HepG2 (cell line): ENCODE data around the gene CDK10. TPM values are rescaled to one million over a fixed set of nuclear protein-coding genes. Genes with fewer than 3 reads are reported as not detected.

Source experiments
- ATAC-seq: fragments of 200-7000 bp; cut with Tn5 transposase; 3 replicates; pipeline ENCODE4 v1.9.1; 2020; ENCODE audit warnings: mild to moderate bottlenecking, moderate library complexity
- BruUV-seq: library from RNA; stranded (reverse); fragments of 400-500 nt; replicated peaks from 2 replicates; lab custom pipeline; 2021; lab: Mats Ljungman, UMichigan
- CTCF ChIA-PET: fragments of 300-600 bp; formaldehyde crosslinking; extraction: SDS; loops from one replicate; lab custom pipeline; 2021; ENCODE audit warnings: low total read pairs, inconsistent platforms, low intra/inter-chr PET ratio; lab: Yijun Ruan, JAX
- POLR2A ChIA-PET: fragments of 350-600 bp; sonication (Branson Sonifier 250); formaldehyde crosslinking; loops from one replicate; lab custom pipeline; 2020; ENCODE audit warnings: antibody characterized with exemption, inconsistent platforms; lab: Yijun Ruan, JAX
- DNase-seq: peaks from one replicate; pipeline ENCODE4 v3.0.0-alpha.2; 2015; ENCODE audit warnings: low spot score
- FAIRE-seq: peaks from 3 replicates; lab custom pipeline; 2011; peaks lifted over from hg19 to GRCh38; lab: Jason Lieb, UNC
- H2AFZ ChIP-seq: one replicate; pipeline ENCODE4 v1.6.1; 2011; ENCODE audit warnings: low read length, inconsistent platforms
- H3K27ac ChIP-seq: fragments of 300-600 bp; 3 replicates; pipeline ENCODE4 v1.8.0; 2011; ENCODE audit warnings: mixed run types, mild to moderate bottlenecking, mixed read lengths, low read length, inconsistent platforms; ENCODE audit not compliant: insufficient read depth; ENCODE audit errors: extremely low read length
- H3K27me3 ChIP-seq, 2 experiments: fragments of 200-600 bp in 1 of 2; 2 replicates in 1 of 2; 3 replicates in 1 of 2; pipeline versions ENCODE4 v1.6.0 to v1.8.0; 2011; ENCODE audit warnings: low read length in 2 of 2, mild to moderate bottlenecking in 2 of 2, moderate library complexity in 2 of 2, inconsistent platforms in 1 of 2; ENCODE audit not compliant: insufficient read depth in 2 of 2, control insufficient read depth in 1 of 2
- H3K36me3 ChIP-seq, 2 experiments: fragments of 200-600 bp in 1 of 2; replicated peaks in 1 of 2; 2 replicates in 1 of 2; 3 replicates in 1 of 2; pipeline versions ENCODE4 v1.5.1 to v1.8.0; 2011; ENCODE audit warnings: low read length in 2 of 2, inconsistent platforms in 1 of 2; ENCODE audit not compliant: insufficient read depth in 2 of 2, control insufficient read depth in 1 of 2
- H3K4me1 ChIP-seq: 2 replicates; pipeline ENCODE4 v1.5.1; 2012; ENCODE audit warnings: low read length, inconsistent platforms; ENCODE audit not compliant: insufficient read depth
- H3K4me2 ChIP-seq: 2 replicates; pipeline ENCODE4 v1.6.0; 2011; ENCODE audit warnings: low read depth, low read length, inconsistent platforms
- H3K4me3 ChIP-seq, 3 experiments: fragments of 200-600 bp in 1 of 3; sonication (generic), shearing (Covaris generic) in 1 of 3; replicated peaks in 1 of 3; 2 replicates each; pipeline ENCODE4 v1.5.1; 2011 to 2016; ENCODE audit warnings: low read length in 3 of 3, inconsistent platforms in 2 of 3, low read depth in 2 of 3, mild to moderate bottlenecking in 2 of 3, control low read depth in 1 of 3, mixed read lengths in 1 of 3; ENCODE audit not compliant: insufficient read depth in 1 of 3
- H3K79me2 ChIP-seq: one replicate; pipeline ENCODE4 v1.6.1; 2011; ENCODE audit warnings: low read length, inconsistent platforms; ENCODE audit not compliant: insufficient read depth
- H3K9ac ChIP-seq: 2 replicates; pipeline ENCODE4 v1.6.0; 2011; ENCODE audit warnings: mild to moderate bottlenecking, low read depth, low read length, inconsistent platforms; ENCODE audit not compliant: insufficient read depth
- H3K9me3 ChIP-seq: 2 replicates; pipeline ENCODE4 v1.5.1; 2012; ENCODE audit warnings: mild to moderate bottlenecking, low read length
- H4K20me1 ChIP-seq: 2 replicates; pipeline ENCODE4 v1.6.0; 2011; ENCODE audit warnings: inconsistent platforms, mild to moderate bottlenecking, low read length, moderate library complexity; ENCODE audit not compliant: insufficient read depth
- CBX2 ChIP-seq, 2 experiments: fragments of 200-600 bp in 1 of 2; sonication (generic); formaldehyde crosslinking in 1 of 2; IDR thresholded peaks; 2 replicates each; pipeline versions ENCODE4 v1.7.0 to v1.8.1; 2018 to 2022; ENCODE audit warnings: low read depth in 2 of 2, low read length in 1 of 2, mild to moderate bottlenecking in 1 of 2, missing genetic modification reagents in 1 of 2
- CHD2 ChIP-seq: IDR thresholded peaks from 2 replicates; pipeline ENCODE4 v1.6.1; 2011; ENCODE audit warnings: low read depth, low read length, improper control_type of control experiment
- FOXK1 ChIP-seq: sonication (generic); formaldehyde crosslinking; IDR thresholded peaks from 2 replicates; pipeline ENCODE4 v1.4.0; 2020; ENCODE audit warnings: low read depth, missing genetic modification reagents, borderline replicate concordance
- FOXO1 ChIP-seq: sonication (generic); formaldehyde crosslinking; IDR thresholded peaks from 2 replicates; pipeline ENCODE4 v1.4.0; 2020; ENCODE audit warnings: missing genetic modification reagents
- NFYC ChIP-seq: IDR thresholded peaks from 2 replicates; pipeline ENCODE4 v1.6.1; 2016; ENCODE audit warnings: missing genetic modification reagents, missing compliant biosample characterization
- PHF21A ChIP-seq: sonication (generic); formaldehyde crosslinking; IDR thresholded peaks from 2 replicates; pipeline ENCODE4 v1.5.0; 2020; ENCODE audit warnings: mild to moderate bottlenecking, missing genetic modification reagents
- TBP ChIP-seq: sonication (generic); formaldehyde crosslinking; IDR thresholded peaks from 2 replicates; pipeline ENCODE4 v1.5.0; 2020; ENCODE audit warnings: missing genetic modification reagents
- TBX3 ChIP-seq: fragments of 450-650 bp; IDR thresholded peaks from 2 replicates; pipeline ENCODE4 v1.6.1; 2017; ENCODE audit warnings: antibody characterized with exemption, mild to moderate bottlenecking, inconsistent platforms, borderline replicate concordance
- ZKSCAN5 ChIP-seq: sonication (generic); formaldehyde crosslinking; IDR thresholded peaks from 2 replicates; pipeline ENCODE4 v1.5.1; 2020; ENCODE audit warnings: mild to moderate bottlenecking, missing genetic modification reagents
- ZMYM4 ChIP-seq: sonication (generic); formaldehyde crosslinking; IDR thresholded peaks from 2 replicates; pipeline ENCODE4 v1.8.1; 2023; ENCODE audit warnings: mild to moderate bottlenecking, missing genetic modification reagents
- ZNF30 ChIP-seq: sonication (generic); formaldehyde crosslinking; IDR thresholded peaks from 2 replicates; pipeline ENCODE4 v1.5.0; 2020; ENCODE audit warnings: mild to moderate bottlenecking, missing genetic modification reagents
- ZNF547 ChIP-seq: sonication (generic); formaldehyde crosslinking; IDR thresholded peaks from 2 replicates; pipeline ENCODE4 v1.5.1; 2020; ENCODE audit warnings: mild to moderate bottlenecking, missing genetic modification reagents
- ZSCAN12 ChIP-seq: sonication (generic); formaldehyde crosslinking; IDR thresholded peaks from 2 replicates; pipeline ENCODE4 v1.9.0; 2021; ENCODE audit warnings: mild to moderate bottlenecking, missing genetic modification reagents
- WGBS: methylation state at CpG from one replicate; pipeline ENCODE4 v1.1.6; 2017; ENCODE audit warnings: low lambda C conversion rate; 5-methylcytosine and 5-hydroxymethylcytosine counted together
- in situ Hi-C: cut with HindIII; loops from 2 replicates; pipeline ENCODE4 v1.10.0; 2017; ENCODE audit warnings: low pct_unique_long_range_greater_than_20kb; ENCODE audit not compliant: extremely low pct_ligation_motif_present
- intact Hi-C: fragments of 100-400 bp; cut with micrococcal nuclease; formaldehyde crosslinking; loops from one replicate; pipeline ENCODE4 v1.10.0; 2022; ENCODE audit not compliant: unreplicated experiment
- polyA plus RNA-seq, 8 experiments: library from polyadenylated mRNA; depleted of rRNA in 3 of 8; stranded (reverse) in 7 of 8; unstranded in 1 of 8; fragments of >200 nt; fragmentation: Illumina TruSeq in 4 of 8; extraction: Trizol in 4 of 8; gene quantifications; 2 replicates each; pipeline versions ENCODE4 v1.2.1 to v1.2.3, GENCODE V29; 2011 to 2016; ENCODE audit warnings: low read depth in 4 of 8, missing spikeins in 1 of 8, mixed read lengths in 1 of 8; ENCODE audit not compliant: insufficient read depth in 1 of 8
- total RNA-seq, 5 experiments: library from RNA; depleted of rRNA; stranded (reverse); fragments of >200 nt; fragmentation: Illumina TruSeq; extraction: Trizol; gene quantifications; 2 replicates each; pipeline ENCODE4 v1.2.3, GENCODE V29; 2016; ENCODE audit warnings: low read depth in 1 of 5
- TF ChIP-seq, protein P1 (sequence below): sonication (generic); formaldehyde crosslinking; IDR thresholded peaks from 2 replicates; pipeline ENCODE4 v1.5.1; 2020; ENCODE audit warnings: mild to moderate bottlenecking, missing genetic modification reagents, moderate library complexity
- TF ChIP-seq, protein P2 (sequence below): IDR thresholded peaks from 2 replicates; pipeline ENCODE4 v1.6.1; 2016; ENCODE audit warnings: missing genetic modification reagents, missing compliant biosample characterization

The CDK10 gene
- total and polyA plus RNA-seq, 2 of the 13 experiments (the other 11 are each of a cell fraction or from before 2014, with no cell fraction given) = 2.5 to 3.9 TPM

DNA sequence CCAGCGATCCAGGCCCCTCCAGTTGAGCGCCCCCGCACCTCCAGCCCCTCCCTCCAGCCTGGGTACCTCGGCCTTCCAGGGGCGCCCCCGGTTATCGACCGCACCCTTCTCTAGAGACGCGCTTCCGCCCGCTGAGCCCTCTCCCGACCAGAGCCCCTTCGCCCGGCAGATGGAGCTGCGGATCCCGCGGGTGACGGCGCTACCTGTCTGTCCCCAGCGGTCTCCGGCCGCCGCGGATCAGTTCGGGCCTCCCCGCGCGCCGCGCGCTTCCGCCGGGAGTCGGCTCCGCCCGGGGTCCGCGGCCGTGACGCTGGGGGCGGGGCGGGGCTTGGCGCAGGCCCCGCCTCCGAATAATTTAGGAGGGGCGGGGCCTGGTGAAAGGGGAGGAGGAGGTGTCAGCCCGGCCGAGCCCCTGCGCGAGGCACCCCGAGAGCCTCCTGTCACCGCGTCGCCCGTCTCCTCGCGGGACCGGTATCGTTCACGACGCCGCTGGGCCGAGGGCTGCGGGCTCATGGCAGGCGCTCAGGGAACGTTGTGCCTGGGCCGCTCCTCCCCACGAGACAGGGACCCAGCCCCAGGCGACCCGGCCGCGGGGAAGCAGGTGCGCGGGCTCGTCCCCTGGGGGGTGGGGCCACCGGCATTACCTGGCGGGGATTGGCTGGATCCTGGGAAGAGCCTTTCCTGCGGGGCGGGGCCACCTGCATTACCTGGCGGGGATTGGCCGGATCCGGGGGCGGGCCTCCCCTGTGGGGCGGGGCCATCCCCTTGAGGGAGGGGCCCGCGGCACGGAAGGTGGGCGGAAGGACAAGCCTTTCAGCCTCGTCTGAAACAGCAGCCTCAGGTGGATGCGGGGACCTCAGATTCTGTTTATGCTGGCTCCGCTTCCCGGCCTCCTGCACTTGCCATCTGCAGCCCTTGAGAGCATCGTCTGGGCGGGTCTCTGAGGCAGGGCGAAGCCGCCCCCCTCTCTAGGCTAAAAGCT lies 15.2 kb downstream of the CDK10 start, which contains the start of gene SPATA2L:
TSS of gene SPATA2L (minus strand) at position 281 of the 982 bp plus-strand sequence. CDS start 473 bp downstream, outside the sequence.
- Histone ChIP-seq H3K4me1 (peaks cover 29% of the 10 kb centered on the region), H3K27me3 (no peaks in the 10 kb centered on the region), H3K79me2 (peaks cover 2% of the 10 kb centered on the region), H2AFZ (no peak within 1 kb of the TSS), H3K4me2 (peak within 1 kb of the TSS; percentile 99), H3K36me3 (peaks cover 5 to 14% of the 10 kb centered on the region in 2 experiments; a peak in 2 of 5 replicates), H3K9ac (peak within 1 kb of the TSS; percentile 83), H4K20me1 (no peaks in the 10 kb centered on the region), H3K27ac (peak within 1 kb of the TSS; percentile 82), H3K9me3 (no peaks in the 10 kb centered on the region), H3K4me3 (peak within 1 kb of the TSS; percentile 71 to 89 (median 84))
- under 1% methylated on average over 59 of the region's 97 CpGs for WGBS
- POLR2A ChIA-PET = interaction anchor here (0.7 to 2.7 kb wide), 8 partner anchors 9 to 171 kb away, joined by 3 to 21 read pairs (median 4); partner anchors contain the start of genes CHMP1A, SPATA33, TCF25 and VPS9D1
- DNase-seq = peak; percentile 96
- CTCF ChIA-PET = interaction anchor here (1.4 kb wide), 1 partner anchor 14 kb away, joined by 3 read pairs; no protein-coding TSS in a partner anchor
- no TSS peak for BruUV-seq
- ATAC-seq = peak; percentile 68
- in situ Hi-C loops (loop anchor here (5.0 kb wide), 1 partner anchor 44 kb away; the partner anchor contains the start of genes CHMP1A and SPATA33), intact Hi-C loops (loop anchor here (2.0 to 10.0 kb wide), 4 partner anchors 15 to 216 kb away; partner anchors contain the start of genes CDK10, MC1R and SPIRE2)
- FAIRE-seq = peak; percentile 82
- TF ChIP-seq ZNF30 (CRISPR knock-in tag) = no peak
- peak; percentile 15; the same call in 1 of the 2 replicates for TF ChIP-seq FOXK1 (CRISPR knock-in tag)
- TF ChIP-seq CBX2 (IDR thresholded peaks at IDR 0.05; ENCODE audit: low read depth, low read length) = no peak
- TF ChIP-seq CBX2 (CRISPR knock-in tag; IDR thresholded peaks at IDR 0.05; ENCODE audit: low read depth) = no peak
- 0 out of 2 replicates have a peak, but pooled peaks have one; percentile 50 for TF ChIP-seq ZKSCAN5 (CRISPR knock-in tag)
- TF ChIP-seq, protein P1, sequence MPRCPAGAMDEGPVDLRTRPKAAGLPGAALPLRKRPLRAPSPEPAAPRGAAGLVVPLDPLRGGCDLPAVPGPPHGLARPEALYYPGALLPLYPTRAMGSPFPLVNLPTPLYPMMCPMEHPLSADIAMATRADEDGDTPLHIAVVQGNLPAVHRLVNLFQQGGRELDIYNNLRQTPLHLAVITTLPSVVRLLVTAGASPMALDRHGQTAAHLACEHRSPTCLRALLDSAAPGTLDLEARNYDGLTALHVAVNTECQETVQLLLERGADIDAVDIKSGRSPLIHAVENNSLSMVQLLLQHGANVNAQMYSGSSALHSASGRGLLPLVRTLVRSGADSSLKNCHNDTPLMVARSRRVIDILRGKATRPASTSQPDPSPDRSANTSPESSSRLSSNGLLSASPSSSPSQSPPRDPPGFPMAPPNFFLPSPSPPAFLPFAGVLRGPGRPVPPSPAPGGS = no peak
- TF ChIP-seq ZMYM4 = peak; percentile 62; the same call in 1 of the 2 replicates
- peak; percentile 63 for TF ChIP-seq ZNF547 (CRISPR knock-in tag)
- peak; percentile 23 for TF ChIP-seq CHD2
- no peak for TF ChIP-seq ZSCAN12 (CRISPR knock-in tag)
- TF ChIP-seq PHF21A = peak; percentile 7; the same call in 1 of the 2 replicates
- TF ChIP-seq, protein P2, sequence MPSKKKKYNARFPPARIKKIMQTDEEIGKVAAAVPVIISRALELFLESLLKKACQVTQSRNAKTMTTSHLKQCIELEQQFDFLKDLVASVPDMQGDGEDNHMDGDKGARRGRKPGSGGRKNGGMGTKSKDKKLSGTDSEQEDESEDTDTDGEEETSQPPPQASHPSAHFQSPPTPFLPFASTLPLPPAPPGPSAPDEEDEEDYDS (CRISPR knock-in tag) = peak; percentile 86
- TF ChIP-seq NFYC (CRISPR knock-in tag) = peak; percentile 85
- peak; percentile 79 for TF ChIP-seq TBX3
- TF ChIP-seq FOXO1 (CRISPR knock-in tag) = peak; percentile 17
- TF ChIP-seq TBP (CRISPR knock-in tag) = no peak; the same call in 1 of the 2 replicates
